Inflammatory macrophage treated with lipopolysaccharide for 4 hours (primary cell): ENCODE data around the gene SLC9A8.

ENCODE experiments used
- DNase-seq: peaks from one replicate; pipeline ENCODE4 v3.0.0-alpha.2; 2020

Gene SLC9A8

GRCh38 chr20:49919461-49919860, 106.8 kb downstream of the SLC9A8 start:
- no peak for DNase-seq

DNA sequence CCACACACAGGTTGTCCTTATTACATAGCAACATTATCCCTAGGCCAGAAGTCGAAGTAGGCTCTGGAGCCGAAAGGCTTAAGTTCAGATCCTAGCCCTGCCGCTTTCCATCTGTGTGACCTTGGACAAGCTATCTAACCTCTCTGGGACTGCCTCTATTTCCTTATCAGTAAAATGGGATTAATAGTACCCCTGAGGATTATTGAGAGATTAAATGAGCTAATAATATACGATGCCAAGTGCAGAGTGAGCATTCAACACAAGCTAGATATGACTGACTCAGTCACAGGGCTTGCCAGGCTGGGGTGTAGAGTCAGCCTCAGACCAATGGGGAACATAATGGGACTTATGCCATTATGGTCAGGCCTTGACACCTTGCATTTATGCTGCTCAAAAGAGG, 111.6 kb downstream of the SLC9A8 start:
- no peak for DNase-seq

GRCh38 chr20:49925901-49926454, 113.3 kb downstream of the SLC9A8 start:
- peak; percentile 37 for DNase-seq

GRCh38 chr20:49928411-49929141, 115.9 kb downstream of the SLC9A8 start:
- DNase-seq = peak; percentile 82

- no peak for DNase-seq
Measured at GRCh38 chr20:49929142-49929494, 116.5 kb downstream of the SLC9A8 start.

DNA sequence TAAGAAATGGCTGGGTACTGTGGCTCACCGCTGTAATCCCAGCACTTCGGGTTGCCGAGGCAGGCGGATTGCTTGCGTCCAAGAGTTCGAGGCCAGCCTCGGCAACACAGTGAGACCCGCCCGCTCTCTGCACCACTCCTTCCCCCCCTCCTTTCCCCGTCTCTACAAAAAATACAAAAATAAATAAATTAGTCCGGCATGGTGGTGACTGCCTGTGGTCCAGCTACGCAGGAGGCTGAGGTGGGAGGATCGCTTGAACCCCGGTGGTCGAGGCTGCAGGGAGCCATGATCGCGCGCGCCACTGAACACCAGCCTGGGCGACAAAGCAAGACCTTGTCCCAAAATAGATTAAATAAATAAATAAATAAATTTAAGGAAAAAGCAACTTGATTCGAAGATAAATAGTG, 123.1 kb downstream of the SLC9A8 start:
- DNase-seq = no peak

GRCh38 chr20:49936153-49937026, 123.8 kb downstream of the SLC9A8 start, which contains the start of gene RNF114:
Gene RNF114, plus strand, starts transcription at chr20:49936397. Its CDS starts 16 bp downstream, at chr20:49936413.
- DNase-seq = peak; percentile 92

DNA sequence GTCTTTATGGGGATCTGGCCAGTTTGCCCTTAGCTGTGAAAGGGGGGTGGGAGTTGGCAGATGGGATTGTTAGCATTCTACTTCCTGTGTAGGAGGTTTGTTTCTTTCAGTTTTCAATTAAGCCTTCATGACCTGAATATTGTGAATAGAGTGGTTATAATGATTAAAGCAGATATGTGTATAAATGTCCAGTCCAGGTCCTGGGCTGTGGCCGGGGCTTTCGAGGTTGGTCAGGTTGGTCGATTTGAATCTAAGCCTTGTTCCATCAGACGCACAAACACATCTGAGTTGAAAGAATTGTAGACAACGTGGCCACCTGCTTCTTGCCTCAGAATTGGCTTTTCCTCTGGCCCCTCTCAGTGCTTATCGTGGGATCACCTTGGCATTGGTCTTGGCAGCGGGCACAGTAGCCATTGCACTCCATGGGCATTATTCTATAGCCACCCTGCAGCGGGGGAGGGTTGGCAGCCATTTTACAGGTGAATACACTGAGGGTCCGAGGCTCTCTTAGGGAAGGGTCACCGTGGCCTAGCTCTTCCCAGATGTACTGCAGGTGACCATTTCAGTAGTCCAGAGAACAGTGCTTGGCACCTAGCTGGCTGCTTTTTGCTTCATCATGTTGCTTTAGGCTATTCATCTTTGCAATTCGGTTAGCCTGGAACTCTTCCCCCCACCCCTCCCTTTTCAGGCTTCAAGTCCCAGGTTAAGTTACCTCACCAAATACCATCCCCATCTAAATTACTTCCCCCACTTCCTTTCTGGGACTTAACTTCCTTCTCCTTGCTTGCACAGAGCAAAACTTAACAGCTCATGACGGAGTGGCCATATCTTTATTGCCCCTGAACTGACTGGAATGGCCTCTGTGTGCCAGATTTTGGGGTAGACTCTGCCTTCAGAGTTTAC, 124.7 kb downstream of the SLC9A8 start:
- DNase-seq = peak; percentile 36

DNA sequence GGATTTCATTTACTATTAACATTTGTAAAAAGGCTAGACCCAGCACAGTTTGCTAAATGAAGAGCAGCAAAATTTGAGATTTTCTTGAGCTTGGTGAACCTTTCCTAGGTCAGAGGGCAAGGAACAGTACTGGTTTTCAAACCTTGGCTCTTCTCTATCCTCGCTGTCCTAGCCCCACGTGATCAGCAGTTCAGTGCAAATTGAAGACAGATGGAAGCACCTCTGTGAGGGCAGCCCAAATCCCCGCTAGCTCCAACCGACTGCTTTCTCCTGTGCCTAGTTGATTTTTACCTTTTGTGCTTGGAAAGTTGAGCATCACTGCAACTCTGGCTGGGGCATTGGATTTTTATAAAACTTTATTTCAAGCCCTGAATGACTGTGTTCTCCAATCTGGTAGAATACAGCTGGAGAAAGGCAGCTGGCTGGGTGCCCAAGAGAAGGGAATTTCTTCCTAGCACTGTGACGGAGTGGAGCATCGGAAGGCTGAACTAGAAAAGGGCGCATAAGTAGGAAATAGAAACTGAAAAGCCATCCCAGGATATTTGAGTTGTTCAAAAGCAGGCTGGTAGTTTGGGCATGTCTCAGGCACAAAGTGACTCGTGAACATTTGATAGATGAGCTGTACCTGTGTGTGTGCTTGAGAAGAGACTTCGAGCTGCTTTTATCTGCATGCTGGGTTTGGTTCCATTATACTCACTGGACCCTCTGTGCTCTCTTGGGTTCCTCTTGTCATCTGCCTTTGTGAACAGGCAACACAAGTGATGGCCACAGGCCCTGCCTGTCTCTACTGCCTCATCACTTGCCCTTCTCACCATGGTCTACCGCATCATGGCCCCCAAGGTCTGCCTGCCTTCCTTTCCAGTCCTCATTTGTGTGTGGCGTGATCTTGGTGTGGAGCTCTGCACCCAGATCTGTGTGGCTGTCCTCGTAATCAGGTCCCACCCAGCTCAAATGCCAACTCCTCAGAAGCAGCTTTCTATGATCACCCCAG, 125.8 kb downstream of the SLC9A8 start:
- no peak for DNase-seq

GRCh38 chr20:49941456-49941855, 128.8 kb downstream of the SLC9A8 start:
- no peak for DNase-seq
